ENCODE measurements around the gene CLMN.
"Not testable (repeated sequence)": the region's sequence is repeated elsewhere in the genome, so short reads cannot be mapped to it uniquely, and the experiment has no call there.

CLMN gene

GRCh38 chr14:95288672-95289322, 30.9 kb downstream of the CLMN start:
- DNase-seq (ENCODE audit: low spot score) (no peak), FAIRE-seq (no peak)

DNA sequence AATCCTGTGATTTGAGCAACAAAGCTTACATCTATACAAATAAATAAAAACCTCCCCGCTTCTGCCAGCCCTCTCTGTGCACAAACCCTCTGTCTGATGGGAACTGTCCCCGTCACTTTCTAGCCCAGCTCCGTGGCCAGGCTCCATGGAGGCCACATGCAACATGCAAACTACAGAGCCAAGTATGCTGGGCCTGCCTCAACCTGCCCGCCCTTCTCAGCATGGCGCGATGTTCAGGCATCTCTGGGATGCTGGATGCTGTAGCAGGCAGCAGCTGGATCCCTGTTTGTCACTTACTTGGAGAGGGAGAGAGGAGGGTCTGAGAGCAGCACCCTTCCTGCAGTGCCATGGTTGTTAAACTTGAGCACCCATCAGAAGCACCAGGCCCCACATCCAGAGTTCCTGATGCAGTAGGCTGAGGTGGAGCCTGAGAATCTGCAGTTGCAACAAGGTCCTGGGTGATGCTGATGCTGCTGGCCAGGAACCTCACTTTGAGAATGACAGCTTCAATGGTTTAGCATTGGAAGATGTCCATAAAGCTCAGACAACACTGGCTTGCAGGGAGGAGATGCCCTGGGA, 32.4 kb downstream of the CLMN start:
- no peak for FAIRE-seq
- no peak for DNase-seq (ENCODE audit: low spot score)

GRCh38 chr14:95286645-95287044, 33.1 kb downstream of the CLMN start:
- DNase-seq (ENCODE audit: low spot score) (no peak), FAIRE-seq (no peak)

GRCh38 chr14:95285566-95285965, 34.1 kb downstream of the CLMN start:
- DNase-seq (ENCODE audit: low spot score) (no peak), FAIRE-seq (no peak)

DNA sequence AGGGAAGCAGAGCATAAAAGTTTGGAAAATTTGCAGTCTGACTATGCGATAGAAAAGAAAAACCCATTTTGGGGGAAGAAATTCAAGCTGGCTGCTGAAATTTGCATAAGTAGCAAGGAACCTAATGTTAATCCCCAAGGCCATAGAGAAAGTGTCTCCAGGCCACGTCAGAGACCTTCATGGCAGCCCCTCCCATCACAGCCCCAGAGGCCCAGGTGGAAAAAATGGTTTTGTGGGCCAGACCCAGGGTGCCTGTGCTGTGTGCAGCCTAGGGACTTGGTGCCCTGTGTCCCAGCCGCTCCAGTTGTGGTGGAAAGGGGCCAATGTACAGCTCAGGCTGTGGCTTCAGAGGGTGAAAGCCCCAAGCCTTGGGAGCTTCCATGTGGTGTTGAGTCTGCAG, 35.9 kb downstream of the CLMN start:
- not testable (repeated sequence) for FAIRE-seq; DNase-seq (ENCODE audit: low spot score)

- DNase-seq (ENCODE audit: low spot score); FAIRE-seq: not testable (repeated sequence)
Measured at GRCh38 chr14:95282986-95283380, 36.7 kb downstream of the CLMN start.

GRCh38 chr14:95282354-95282985, 37.2 kb downstream of the CLMN start:
- DNase-seq (ENCODE audit: low spot score) (no peak), FAIRE-seq (no peak)

DNA sequence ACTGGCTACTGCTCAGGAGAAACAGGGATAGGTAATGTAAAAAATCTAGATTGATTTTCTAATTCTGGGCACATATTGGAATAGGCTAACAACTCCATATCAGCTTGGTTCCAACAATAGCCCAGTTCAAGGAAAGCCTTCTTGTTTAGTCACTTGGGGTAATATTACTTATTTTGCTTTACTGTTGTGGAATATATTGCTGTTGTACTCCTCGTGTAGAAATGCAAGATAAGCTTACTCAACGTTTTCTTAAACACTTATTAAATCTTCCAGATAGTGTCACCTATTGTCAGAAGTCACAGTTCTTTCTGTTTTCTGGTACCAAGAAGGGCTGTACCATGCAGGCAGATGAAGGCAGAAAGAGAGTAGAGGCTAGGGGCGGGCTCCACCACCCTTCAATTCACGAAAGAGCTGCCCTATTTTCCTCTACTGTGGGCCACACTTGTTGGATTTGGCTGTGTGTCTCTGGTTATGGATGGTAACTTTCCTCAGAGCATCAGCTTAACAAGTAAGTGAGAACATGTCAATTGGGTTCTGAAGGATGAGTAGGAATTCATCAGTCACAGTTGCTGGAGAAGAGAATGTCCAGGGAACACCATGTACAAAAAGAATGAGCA, 38.0 kb downstream of the CLMN start:
- no peak for FAIRE-seq

DNA sequence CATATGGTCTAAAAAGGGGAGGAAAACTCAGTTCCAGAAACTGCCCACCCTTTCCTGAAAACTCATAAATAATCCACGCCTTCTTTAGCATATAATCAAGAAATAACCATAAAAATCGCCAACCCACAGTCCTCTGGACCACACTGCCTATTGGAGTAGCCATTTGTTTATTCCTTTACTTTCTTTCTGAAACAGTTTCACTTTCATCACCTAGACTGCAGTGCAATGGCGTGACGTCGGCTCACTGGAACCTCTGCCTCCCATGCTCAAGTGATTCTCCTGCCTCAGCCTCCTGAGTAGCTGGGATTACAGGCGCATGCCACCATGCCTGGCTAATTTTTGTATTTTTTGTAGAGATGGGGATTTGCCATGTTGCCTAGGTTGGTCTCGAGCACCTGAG, 44.2 kb downstream of the CLMN start:
- FAIRE-seq (no peak), DNase-seq (ENCODE audit: low spot score) (no peak)

More for the DNA sequence above, 38.0 kb downstream of the CLMN start:
- DNase-seq (ENCODE audit: low spot score), result no peak

DNA sequence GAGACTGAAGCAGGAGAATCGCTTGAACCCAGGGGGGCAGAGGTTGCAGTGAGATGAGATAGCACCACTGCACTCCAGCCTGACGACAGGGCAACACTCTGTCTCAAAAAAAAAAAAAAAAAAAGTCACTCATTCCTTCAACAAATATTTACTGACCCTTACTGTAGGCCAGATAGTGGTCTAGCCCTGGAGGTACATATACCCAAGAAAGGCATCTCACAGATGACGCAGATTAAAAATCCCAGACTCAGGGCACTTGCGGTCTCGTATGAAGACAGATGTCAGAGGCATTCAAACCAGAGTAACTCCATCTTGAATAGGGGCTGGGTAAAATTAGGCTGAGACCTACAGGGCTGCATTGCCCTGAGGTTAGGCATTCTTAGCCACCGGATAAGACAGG, 44.8 kb downstream of the CLMN start:
- DNase-seq (ENCODE audit: low spot score) (no peak), FAIRE-seq (no peak)

- no peak for FAIRE-seq
- DNase-seq (ENCODE audit: low spot score), result no peak
Measured at GRCh38 chr14:95274279-95274678, 45.4 kb downstream of the CLMN start.

GRCh38 chr14:95273001-95273978, 46.4 kb downstream of the CLMN start:
- DNase-seq (ENCODE audit: low spot score) (no peak), FAIRE-seq (no peak)

- FAIRE-seq, result no peak
Measured at GRCh38 chr14:95272057-95272456, 47.7 kb downstream of the CLMN start.

GRCh38 chr14:95270203-95270602, 49.5 kb downstream of the CLMN start:
- FAIRE-seq (no peak), DNase-seq (ENCODE audit: low spot score) (no peak)

More at GRCh38 chr14:95272057-95272456, 47.7 kb downstream of the CLMN start:
- DNase-seq (ENCODE audit: low spot score), result no peak

- no peak for FAIRE-seq
- DNase-seq (ENCODE audit: low spot score), result no peak
Measured at GRCh38 chr14:95269493-95269892, 50.2 kb downstream of the CLMN start.

DNA sequence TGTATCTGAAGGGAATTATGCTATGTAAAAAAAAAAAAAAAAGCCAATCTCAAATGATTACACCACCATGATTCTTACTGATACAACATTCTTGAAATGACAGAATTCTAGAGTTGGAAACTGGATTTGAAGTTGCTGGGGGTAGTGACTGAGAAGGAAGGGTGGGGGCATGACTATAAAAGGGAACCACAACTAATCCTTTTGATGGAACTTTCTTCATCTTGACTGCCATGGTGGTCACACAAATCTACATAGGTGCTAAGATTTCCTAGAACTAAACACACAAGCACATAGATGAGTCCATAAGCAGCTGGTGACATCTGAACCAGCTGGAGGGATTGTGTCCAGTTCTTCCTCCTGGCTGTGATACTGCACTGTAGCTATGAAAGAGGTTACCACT, 51.4 kb downstream of the CLMN start:
- DNase-seq (ENCODE audit: low spot score) (no peak), FAIRE-seq (no peak)

GRCh38 chr14:95267306-95267705, 52.4 kb downstream of the CLMN start:
- DNase-seq (ENCODE audit: low spot score), result no peak
- FAIRE-seq, result no peak

DNA sequence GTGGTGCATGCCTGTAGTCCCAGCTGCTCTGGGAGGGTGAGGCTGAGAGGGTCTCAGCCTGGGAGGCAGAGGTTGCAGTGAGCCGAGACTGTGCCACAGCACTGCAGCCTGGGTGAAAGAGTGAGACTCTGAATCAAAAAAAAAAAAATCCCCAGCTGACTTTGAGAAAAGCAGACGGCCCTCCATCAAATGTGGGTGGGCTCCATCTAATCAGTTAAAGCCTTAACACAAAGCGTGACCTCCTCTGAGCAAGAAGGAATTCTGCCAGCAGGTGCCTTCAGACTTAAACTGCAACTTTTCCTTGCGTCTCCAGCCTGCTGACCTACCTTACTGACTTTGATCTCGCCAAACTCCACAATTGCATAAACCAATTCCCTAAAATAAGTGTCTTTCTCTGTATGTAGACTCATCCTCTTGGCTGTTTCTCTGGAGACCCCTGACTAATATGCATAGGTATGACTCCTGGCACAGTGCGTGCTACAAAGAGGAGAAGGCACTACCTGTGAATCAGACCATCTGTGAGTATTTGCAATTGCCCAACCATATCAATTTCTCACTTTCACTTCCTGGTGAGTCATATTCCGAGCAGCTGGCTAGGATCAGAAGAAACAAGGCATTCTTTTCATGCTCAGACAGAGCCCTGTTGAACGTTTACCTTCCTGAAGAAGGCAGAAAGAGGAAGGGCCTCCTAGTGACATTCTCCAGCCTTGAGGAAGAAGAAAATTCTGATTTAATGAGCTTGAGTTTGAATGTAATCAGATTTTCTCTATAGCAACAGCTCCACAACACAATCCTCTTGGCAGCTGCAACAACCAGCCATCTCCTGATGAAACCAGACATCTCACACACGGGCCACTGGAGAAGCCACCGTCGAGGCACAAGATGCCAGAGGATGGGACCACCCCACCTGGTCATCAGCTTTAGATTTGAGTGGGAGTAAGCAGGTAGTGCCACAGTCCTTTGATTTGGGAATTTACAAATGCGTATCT, 54.3 kb downstream of the CLMN start:
- DNase-seq (ENCODE audit: low spot score) (peak; percentile 75), FAIRE-seq (no peak)

GRCh38 chr14:95264271-95264973, 55.3 kb downstream of the CLMN start:
- DNase-seq (ENCODE audit: low spot score) (no peak), FAIRE-seq (no peak)
